Measurements from ENCODE around the gene NUBPL. TPM values are rescaled to one million over a fixed set of nuclear protein-coding genes. Genes with fewer than 3 reads are reported as not detected.

NUBPL gene
- total RNA-seq, 1 experiment from 2014 or later, result 11.6 TPM

GRCh38 chr14:31717294-31718085, 156.3 kb downstream of the NUBPL start:
- ATAC-seq (no peak), DNase-seq (ENCODE audit: low spot score) (no peak)
- H3K4me3 Mint-ChIP-seq, result no peak overlapping the region
- H3K27ac Mint-ChIP-seq, result no peak overlapping the region
- ChIA-PET CTCF (no interaction called here), POLR2A (no interaction called here)
- TF ChIP-seq SOX15 (CRISPR knock-in tag; IDR thresholded peaks at IDR 0.05), result no peak
- TF ChIP-seq AFF4 (CRISPR knock-in tag; IDR thresholded peaks at IDR 0.05; ENCODE audit: borderline replicate concordance), result no peak
- peak; percentile 38; the same call in 1 of the 2 replicates for TF ChIP-seq GABPB1 (CRISPR knock-in tag; IDR thresholded peaks at IDR 0.05)
- no peak for TF ChIP-seq NR1H2 (CRISPR knock-in tag; IDR thresholded peaks at IDR 0.05)
- H3K36me3 Mint-ChIP-seq, result peaks cover 3% of the 10 kb centered on the region
- no peaks in the 10 kb centered on the region; the same call in 1 of the 2 replicates for H3K27me3 Mint-ChIP-seq (ENCODE audit: low read depth)
- H3K4me1 Mint-ChIP-seq, result peaks cover 18% of the 10 kb centered on the region
- peaks cover 10% of the 10 kb centered on the region for H3K9me3 Mint-ChIP-seq

GRCh38 chr14:31718585-31718984, 157.4 kb downstream of the NUBPL start:
- no peak overlapping the region for H3K4me3 Mint-ChIP-seq
- CTCF ChIA-PET, result interaction anchor here (0.5 kb wide), 1 partner anchor 368 kb away, joined by 3 read pairs; no protein-coding TSS in a partner anchor
- POLR2A ChIA-PET, result no interaction called here

More at GRCh38 chr14:31718585-31718984, 157.4 kb downstream of the NUBPL start:
- H3K27ac Mint-ChIP-seq, result no peak overlapping the region
- DNase-seq (ENCODE audit: low spot score) (no peak), ATAC-seq (no peak)
- H3K27me3 Mint-ChIP-seq (ENCODE audit: low read depth), result no peaks in the 10 kb centered on the region
- H3K36me3 Mint-ChIP-seq, result no peaks in the 10 kb centered on the region
- peaks cover 8% of the 10 kb centered on the region for H3K4me1 Mint-ChIP-seq
- no peak for TF ChIP-seq ZNF138 (CRISPR knock-in tag; conservative IDR thresholded peaks at IDR 0.05)
- no peak for TF ChIP-seq MXD4 (CRISPR knock-in tag; IDR thresholded peaks at IDR 0.05; ENCODE audit: borderline replicate concordance)
- TF ChIP-seq FOXP4 (CRISPR knock-in tag; IDR thresholded peaks at IDR 0.05), result no peak
- TF ChIP-seq CREM (CRISPR knock-in tag; IDR thresholded peaks at IDR 0.05), result no peak
- no peak for TF ChIP-seq NFATC4 (CRISPR knock-in tag; IDR thresholded peaks at IDR 0.05)
- no peak for TF ChIP-seq ZNF423 (CRISPR knock-in tag; IDR thresholded peaks at IDR 0.05)
- TF ChIP-seq GTF2I (CRISPR knock-in tag; conservative IDR thresholded peaks at IDR 0.05), result no peak
- no peak for TF ChIP-seq RELA (CRISPR knock-in tag; IDR thresholded peaks at IDR 0.05; ENCODE audit: borderline replicate concordance)
- TF ChIP-seq ZNF671 (CRISPR knock-in tag; IDR thresholded peaks at IDR 0.05), result no peak
- no peak for TF ChIP-seq ZNF416 (CRISPR knock-in tag; IDR thresholded peaks at IDR 0.05)
- TF ChIP-seq GABPB1 (CRISPR knock-in tag; IDR thresholded peaks at IDR 0.05), result no peak
- no peak for TF ChIP-seq CTCF (IDR thresholded peaks at IDR 0.05)
- TF ChIP-seq JAZF1 (CRISPR knock-in tag; IDR thresholded peaks at IDR 0.05), result no peak
- no peak for TF ChIP-seq GRHL2 (CRISPR knock-in tag; IDR thresholded peaks at IDR 0.05; ENCODE audit: insufficient replicate concordance, severe bottlenecking)
- peaks cover 12% of the 10 kb centered on the region for H3K9me3 Mint-ChIP-seq

Measured in WTC11 (cell line).